ENCODE data around the gene ITGBL1.

ITGBL1 gene

GRCh38 chr13:101473458-101473857 is 21.0 kb downstream of the ITGBL1 start:
- Histone ChIP-seq H3K27ac (no peak overlapping the region), H3K9me3 (no peaks in the 10 kb centered on the region), H3K36me3 (no peaks in the 10 kb centered on the region), H3K27me3 (no peaks in the 10 kb centered on the region), H3K4me3 (ENCODE audit: low read depth in 1 of 2, low read length in 1 of 2) (no peak overlapping the region), H3K4me1 (ENCODE audit: control insufficient read depth in 1 of 2, insufficient read depth in 1 of 2, low read depth in 1 of 2, low read length in 1 of 2) (no peaks in the 10 kb centered on the region)
- TF ChIP-seq CTCF (IDR thresholded peaks at IDR 0.05): no peak

GRCh38 chr13:101474419-101474957 is 22.0 kb downstream of the ITGBL1 start:
- Histone ChIP-seq H3K27ac (no peak overlapping the region), H3K4me3 (ENCODE audit: low read depth in 1 of 2, low read length in 1 of 2) (no peak overlapping the region), H3K27me3 (no peaks in the 10 kb centered on the region), H3K9me3 (no peaks in the 10 kb centered on the region), H3K4me1 (ENCODE audit: control insufficient read depth in 1 of 2, insufficient read depth in 1 of 2, low read depth in 1 of 2, low read length in 1 of 2) (no peaks in the 10 kb centered on the region), H3K36me3 (no peaks in the 10 kb centered on the region)
- no peak for TF ChIP-seq CTCF (IDR thresholded peaks at IDR 0.05)

GRCh38 chr13:101475536-101475935 is 23.1 kb downstream of the ITGBL1 start:
- no peaks in the 10 kb centered on the region for H3K36me3 ChIP-seq
- no peak overlapping the region for H3K4me3 ChIP-seq (ENCODE audit: low read depth in 1 of 2, low read length in 1 of 2)
- no peaks in the 10 kb centered on the region for H3K4me1 ChIP-seq (ENCODE audit: control insufficient read depth in 1 of 2, insufficient read depth in 1 of 2, low read depth in 1 of 2, low read length in 1 of 2)
- H3K9me3 ChIP-seq: no peaks in the 10 kb centered on the region
- no peak overlapping the region for H3K27ac ChIP-seq
- H3K27me3 ChIP-seq: no peaks in the 10 kb centered on the region
- no peak for TF ChIP-seq CTCF (IDR thresholded peaks at IDR 0.05)

GRCh38 chr13:101481421-101481820 is 28.9 kb downstream of the ITGBL1 start:
- H3K36me3 ChIP-seq: no peaks in the 10 kb centered on the region
- no peaks in the 10 kb centered on the region for H3K9me3 ChIP-seq
- no peaks in the 10 kb centered on the region for H3K27me3 ChIP-seq
- no peaks in the 10 kb centered on the region for H3K4me1 ChIP-seq (ENCODE audit: control insufficient read depth in 1 of 2, insufficient read depth in 1 of 2, low read depth in 1 of 2, low read length in 1 of 2)
- H3K4me3 ChIP-seq (ENCODE audit: low read depth in 1 of 2, low read length in 1 of 2): no peak overlapping the region
- no peak for TF ChIP-seq CTCF (IDR thresholded peaks at IDR 0.05)
- no peak overlapping the region for H3K27ac ChIP-seq

- H3K36me3 ChIP-seq: no peaks in the 10 kb centered on the region
Observed at GRCh38 chr13:101486708-101487437, 34.4 kb downstream of the ITGBL1 start.

More at GRCh38 chr13:101486708-101487437, 34.4 kb downstream of the ITGBL1 start:
- Histone ChIP-seq H3K9me3 (no peaks in the 10 kb centered on the region), H3K4me3 (ENCODE audit: low read depth in 1 of 2, low read length in 1 of 2) (no peak overlapping the region), H3K27me3 (no peaks in the 10 kb centered on the region), H3K27ac (no peak overlapping the region), H3K4me1 (ENCODE audit: control insufficient read depth in 1 of 2, insufficient read depth in 1 of 2, low read depth in 1 of 2, low read length in 1 of 2) (no peaks in the 10 kb centered on the region)
- TF ChIP-seq CTCF (IDR thresholded peaks at IDR 0.05): no peak

All from neutrophil (primary cell).